GM18867 (cell line): ENCODE results near the gene TMEM150B.

ENCODE experiments used
- ATAC-seq: cut with Tn5 transposase; IDR thresholded peaks from one replicate; pipeline ENCODE4 v1.9.1; 2021; ENCODE audit warnings: mild to moderate bottlenecking, moderate library complexity; ENCODE audit not compliant: unreplicated experiment

Gene TMEM150B

DNA sequence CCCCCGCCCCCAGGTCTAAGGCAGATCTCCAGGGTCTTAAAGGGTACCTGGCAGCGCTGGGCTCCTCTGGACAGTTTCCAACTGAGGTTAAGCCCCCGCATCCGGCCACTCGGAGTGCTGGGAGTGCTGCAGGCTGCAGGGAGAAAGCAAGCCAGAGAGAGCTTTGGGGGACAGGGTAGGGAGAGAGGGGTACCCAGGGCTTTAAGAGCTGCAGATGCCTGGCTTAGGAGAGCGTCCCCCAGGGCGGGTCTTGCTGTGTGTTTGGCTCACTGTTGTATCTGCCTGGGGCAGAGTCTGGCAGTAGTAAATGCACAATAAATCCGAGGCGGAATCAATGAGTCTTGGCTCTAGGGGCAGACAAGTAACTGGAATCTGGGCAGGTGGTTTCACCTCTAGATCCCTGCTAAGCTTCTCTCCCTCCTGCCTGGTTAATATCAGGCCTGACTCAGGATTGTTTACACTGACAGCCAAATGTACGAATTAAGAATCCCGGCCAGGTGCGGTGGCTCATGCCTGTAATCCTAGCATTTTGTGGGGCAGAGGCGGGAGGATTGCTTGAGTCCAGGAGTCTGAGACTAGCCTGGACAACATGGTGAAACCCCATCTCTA, 30.2 kb upstream of the TMEM150B start:
- ATAC-seq: no peak

- no peak for ATAC-seq
Measured at GRCh38 chr19:55354698-55355212, 29.6 kb upstream of the TMEM150B start, which contains the start of gene COX6B2. COX6B2 (minus strand) TSS chr19:55354719; CDS start chr19:55354521, 198 bp downstream.

GRCh38 chr19:55353803-55354697, 28.9 kb upstream of the TMEM150B start:
- ATAC-seq: no peak

DNA sequence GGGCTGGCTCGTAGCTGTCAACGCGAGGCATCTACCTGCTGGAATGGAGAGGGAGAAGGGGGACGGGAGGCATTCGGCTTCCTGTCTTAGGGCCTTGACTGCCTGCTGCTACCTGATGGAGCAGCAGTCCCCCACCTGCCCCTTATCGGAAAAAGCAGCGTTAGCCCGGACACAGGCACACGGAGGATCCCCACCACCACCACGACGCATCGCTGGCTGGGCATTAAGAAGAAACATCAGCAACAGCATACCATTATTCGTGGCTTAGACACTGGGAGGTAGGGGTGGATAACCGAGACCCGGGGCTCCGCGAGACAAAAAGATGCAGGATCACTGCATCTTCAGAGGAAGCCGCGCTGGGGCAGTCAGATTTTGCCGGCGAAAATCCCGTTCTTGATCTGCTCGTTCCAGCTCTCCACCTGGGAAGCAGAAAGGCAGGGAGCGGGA, 28.2 kb upstream of the TMEM150B start:
- no peak for ATAC-seq

- ATAC-seq: no peak
Measured at GRCh38 chr19:55352549-55353145, 27.5 kb upstream of the TMEM150B start.

- no peak for ATAC-seq
Measured at GRCh38 chr19:55352040-55352439, 26.9 kb upstream of the TMEM150B start.

GRCh38 chr19:55350620-55351315, 25.6 kb upstream of the TMEM150B start:
- ATAC-seq: no peak

DNA sequence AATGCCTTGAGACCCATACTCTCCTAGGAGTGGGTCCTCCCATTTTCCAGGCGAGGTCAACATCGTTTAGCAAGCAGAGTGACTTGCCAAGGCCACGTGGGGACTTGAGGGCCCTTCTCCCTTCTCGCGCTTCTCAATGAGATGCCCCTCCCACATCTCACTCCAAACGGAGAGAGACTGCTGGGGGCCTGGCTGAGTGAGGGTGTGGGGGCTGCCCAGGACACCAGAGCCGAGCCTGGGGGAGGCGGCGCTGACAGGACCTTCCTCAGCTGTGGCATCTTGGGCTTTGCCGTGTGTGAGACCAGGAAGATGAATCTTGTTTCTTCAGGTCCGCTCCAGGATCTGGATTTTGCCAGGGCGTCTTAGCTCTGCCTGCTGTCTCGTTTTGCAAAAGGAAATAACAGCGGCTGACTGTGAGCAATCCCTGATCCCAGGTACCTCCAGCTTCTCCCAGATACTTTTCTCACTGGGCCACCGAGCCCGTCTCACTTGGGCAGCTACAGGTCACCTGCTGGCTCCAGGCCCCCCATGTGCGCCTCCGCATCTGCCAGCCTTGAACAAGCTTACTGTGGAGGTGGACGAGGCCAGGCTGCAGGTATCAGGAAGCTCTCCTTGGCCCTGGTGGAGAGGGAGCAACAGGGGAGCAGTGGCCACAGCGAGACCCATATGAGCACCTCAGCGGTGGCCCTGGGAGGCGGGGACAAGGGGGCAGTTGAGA, 23.3 kb upstream of the TMEM150B start:
- no peak for ATAC-seq

- no peak for ATAC-seq
Measured at GRCh38 chr19:55347442-55348009, 22.4 kb upstream of the TMEM150B start.

- no peak for ATAC-seq
Measured at GRCh38 chr19:55346725-55347441, 21.7 kb upstream of the TMEM150B start.

DNA sequence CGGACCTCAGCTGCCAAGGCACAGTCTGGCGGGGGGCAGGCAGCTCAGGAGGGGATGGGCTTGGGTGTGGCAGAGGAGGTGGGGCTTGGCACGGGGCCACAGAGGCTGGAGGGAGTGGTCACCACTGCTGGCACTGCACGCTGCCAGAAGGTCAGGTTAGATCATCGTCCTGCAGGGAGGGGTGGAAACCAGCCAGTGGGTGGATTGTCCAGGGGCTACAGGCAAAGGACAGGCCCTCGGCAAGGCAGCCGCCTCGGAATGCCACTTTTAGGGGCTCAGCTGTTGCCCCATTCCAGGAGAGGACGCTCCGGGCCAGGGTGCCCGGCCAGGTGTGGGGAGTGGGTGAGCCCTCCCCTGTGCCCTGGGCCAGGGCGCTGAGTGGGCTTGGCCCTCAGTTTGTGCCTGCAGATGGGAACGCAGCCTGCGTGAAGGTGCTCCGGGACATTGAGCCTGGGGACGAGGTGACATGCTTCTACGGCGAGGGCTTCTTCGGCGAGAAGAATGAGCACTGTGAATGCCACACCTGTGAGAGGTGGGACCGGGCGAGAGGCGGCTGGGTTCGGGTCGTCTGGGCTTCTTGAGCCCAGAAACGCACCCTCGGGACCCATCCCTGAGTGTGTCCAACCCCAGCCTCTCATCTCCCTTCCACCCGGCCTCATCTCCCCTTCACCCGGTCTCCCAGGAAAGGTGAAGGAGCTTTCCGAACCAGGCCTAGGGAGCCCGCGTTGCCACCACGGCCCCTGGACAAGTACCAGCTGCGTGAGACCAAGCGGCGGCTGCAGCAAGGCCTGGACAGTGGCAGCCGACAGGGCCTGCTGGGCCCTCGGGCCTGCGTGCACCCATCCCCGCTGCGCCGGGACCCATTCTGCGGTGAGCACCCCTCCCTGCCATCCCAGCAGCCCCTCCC, 20.9 kb upstream of the TMEM150B start:
- ATAC-seq: no peak

DNA sequence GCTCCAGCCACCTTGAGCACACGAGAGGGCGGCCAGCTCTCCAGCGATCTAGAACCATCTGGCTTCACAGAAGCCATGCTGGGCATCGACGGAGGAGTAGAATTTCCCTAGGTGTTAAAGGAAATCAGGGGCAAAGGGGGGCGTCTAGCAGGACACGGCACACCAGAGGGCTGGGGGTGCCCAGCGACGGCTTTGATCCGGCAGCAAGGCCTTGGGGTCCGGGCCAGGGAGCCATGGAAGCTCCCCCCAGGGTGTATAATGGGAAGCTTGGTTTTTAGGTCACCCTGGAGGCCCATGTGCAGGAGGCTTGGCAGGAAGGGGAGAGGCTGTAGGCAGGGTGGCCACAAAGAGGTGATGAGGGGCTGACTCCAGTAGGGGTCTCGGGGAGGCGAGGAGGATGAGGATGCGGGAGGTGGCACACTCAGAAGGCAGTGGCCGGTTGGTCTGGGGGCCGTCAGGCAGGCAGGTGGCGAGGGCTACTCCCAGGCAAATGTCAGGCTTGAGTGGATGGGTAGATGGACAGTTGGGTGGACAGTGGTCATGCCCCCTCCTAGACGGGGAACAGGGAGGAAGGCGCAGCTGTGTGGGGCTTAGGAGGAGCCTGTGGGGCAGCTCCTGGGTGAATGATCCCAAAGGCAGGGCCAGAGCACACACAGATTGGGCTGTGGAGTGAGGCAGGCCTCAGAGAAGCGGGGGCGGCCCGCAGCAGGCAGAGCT, 20.1 kb upstream of the TMEM150B start:
- ATAC-seq: no peak

DNA sequence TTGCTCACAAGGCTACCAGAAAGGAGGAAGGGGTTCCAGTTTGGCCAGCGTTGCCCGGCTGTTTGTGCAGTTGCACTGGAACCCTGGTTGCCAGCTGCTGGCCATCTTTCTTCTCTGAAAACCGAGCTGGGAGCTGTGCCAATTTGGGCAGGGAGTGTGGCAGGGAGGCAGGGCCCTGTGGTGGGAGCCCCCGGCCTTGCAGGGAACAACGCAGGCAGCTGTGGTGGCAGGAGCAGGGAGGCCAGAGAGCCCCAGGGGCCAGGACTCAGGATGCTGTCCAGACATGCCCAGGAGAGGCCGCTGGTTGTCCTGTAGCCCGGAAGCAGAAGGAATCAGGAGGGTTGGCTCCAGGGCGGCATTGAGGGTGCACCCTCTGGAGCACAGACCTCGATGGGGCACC, 19.3 kb upstream of the TMEM150B start:
- no peak for ATAC-seq

DNA sequence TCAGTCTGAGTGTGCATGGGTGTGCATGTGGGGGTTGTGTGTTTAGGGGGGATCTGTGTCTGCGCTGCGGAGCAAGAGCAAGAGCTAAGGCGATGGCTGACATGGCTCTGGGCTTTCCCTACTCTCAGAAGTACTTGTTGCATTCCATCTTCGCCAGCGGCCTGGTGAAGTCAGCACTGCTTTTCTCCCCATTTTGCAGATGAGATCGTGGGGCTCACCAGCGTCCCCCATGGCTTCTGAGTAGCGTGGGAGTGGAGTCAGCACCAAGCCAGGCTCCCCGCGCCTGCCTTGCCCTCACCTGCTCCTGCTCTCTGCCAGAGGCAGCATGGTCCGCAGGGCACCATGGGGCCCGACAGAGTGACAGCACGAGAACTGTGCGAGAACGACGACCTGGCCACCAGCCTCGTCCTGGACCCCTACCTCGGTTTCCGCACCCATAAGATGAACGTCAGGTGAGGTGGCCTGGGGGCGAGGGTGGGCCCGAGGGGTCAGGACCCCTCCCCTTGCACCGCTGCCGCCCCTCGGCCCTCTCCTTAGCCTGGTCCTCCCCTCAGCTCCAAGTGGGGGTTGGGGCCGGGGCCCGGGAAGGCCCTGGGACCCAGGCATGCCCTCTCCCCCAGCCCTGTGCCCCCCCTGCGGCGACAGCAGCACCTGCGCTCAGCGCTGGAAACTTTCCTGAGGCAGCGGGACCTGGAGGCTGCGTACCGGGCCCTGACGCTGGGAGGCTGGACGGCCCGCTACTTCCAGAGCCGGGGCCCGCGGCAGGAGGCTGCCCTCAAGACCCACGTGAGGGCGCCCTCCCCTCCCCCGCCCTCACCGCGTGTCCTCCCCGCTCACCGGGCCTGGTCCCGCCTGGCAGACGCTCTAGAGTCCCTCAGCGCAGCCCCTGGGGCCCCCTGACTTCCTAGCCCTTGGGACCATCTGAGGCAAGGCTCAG, 16.7 kb upstream of the TMEM150B start:
- no peak for ATAC-seq

DNA sequence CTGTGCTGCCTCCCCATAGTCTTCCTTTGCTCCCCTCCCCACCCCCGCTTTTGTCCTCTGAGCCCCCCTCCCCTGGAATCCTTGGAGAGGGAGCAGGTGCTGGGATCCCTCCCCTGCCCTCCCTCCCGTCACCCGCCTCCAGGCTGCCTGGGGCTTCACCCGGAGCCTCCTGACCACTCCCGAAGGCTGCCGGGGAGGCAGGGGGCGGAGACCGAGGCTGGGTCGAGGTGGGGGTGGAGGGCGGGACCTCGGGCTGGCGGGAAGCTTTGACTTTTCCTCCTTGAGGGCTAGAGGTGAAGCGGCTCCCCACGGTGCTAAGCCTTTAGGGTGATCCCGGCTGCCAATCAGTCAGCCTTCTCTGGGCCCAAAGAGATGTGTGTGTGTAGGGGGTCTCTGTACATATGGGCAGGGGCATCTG, 16.0 kb upstream of the TMEM150B start:
- ATAC-seq: no peak

GRCh38 chr19:55340784-55341147, 15.6 kb upstream of the TMEM150B start:
- ATAC-seq: no peak
